GM21367 (cell line): ENCODE measurements around the gene TEKT5.

Source experiments
- ATAC-seq: cut with Tn5 transposase; IDR thresholded peaks from one replicate; pipeline ENCODE4 v1.9.1; 2021; ENCODE audit not compliant: unreplicated experiment

TEKT5 gene

DNA sequence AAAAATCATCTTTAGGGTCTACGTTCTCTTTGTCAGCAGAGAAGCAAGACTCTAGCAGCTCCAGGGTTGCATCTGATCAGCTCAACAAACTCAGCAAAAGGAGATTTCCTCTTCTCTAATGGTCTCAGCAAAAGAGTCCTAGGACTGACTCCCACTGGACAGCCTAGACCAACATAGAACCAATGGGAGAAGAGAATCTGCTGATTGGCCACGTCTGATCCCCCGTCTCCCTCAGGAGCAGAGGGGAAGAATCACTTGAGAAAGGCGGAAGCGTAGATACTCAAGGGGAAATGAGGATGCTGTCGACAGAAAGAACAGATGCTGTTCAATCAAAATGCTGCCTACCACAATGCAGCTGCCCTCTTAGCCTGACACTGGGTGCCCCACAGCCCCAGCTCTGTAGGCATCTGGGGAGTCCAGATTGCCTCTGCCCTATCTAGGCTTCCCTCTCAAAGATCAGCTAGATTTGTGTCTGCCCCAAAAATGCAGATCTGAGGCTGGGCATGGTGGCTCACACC lies 82.8 kb downstream of the TEKT5 start:
- ATAC-seq, result no peak

DNA sequence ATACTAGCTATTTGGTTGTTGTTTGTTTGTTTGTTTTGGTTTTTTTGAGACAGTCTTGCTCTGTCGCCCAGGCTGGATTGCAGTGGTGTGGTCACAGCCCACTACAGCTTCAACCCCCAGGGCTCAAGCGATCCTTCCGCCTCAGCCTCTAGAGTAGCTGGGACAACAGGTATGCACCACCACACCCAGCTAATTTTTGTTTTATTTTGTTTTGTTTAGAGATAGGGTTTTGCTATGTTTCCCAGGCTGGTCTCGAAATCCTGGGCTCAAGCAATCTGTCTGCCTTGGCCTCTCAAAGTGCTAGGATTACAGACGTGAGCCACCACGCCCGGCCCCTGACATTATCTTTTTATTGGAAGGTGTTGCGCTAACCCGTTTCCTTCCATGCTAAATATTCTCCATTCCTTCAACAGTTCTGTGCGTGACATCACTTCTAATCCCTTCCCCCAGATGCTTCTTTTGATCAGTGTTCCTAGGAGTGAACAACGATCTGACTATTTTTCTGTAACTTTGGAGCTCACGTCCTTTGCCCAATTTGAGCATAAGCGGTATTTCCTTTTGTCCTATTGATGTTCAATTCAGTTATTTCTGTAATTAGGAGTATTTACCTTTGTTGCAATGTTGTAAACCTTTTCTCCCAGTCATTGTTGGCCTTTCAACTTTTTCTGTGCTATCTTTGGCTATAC lies 84.1 kb downstream of the TEKT5 start:
- ATAC-seq, result no peak

DNA sequence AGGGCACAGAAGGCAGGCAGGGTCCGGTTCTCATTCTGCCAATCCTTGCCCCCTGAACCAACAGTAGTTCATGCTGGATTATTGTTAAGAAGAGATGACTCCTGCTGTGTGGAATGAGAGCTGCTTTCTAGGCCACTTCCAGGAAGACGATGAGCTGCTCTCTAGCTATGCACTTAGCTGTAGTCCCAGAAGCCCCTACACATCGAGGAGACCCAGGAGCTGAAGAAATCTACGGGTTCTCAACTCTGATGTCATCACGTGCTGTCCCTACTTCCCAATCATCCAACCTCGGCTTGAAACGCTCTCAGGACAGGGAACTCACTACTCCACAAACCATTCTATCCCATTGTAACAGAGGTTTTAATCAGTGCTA lies 85.3 kb downstream of the TEKT5 start:
- ATAC-seq, result no peak

DNA sequence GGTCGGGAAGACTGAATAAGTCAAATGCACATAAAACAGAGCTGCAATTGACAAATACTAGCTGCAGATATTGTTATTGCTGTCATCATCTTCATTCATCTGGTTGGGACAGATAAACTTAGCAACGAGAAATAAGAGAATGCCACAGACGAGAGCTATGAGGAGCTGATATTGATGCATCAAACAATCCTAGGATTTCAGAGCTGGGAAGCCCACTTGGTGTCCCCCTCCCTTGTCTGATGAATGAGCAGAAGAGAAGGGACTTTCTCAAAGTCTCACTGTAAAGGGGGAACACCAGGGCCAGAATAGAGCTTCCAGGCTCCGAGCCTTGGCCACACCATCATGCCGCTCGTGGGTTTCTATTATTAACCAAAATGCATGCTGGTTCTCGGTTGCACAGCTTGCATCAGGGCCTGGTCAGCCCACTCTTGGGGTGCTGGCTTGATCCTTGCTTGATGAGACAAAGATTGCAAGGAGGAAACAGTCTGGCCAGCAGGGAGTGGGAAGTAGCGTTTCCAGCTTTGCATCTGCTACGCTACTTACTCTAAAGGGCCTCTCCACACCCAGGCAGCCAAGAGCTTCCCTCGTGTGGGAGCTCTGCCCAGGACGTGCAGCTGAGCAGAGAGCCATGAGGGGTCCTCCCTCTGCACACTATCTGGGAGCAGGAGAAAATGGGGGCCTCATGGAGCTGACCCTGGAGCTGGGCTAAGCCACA lies 85.9 kb downstream of the TEKT5 start:
- no peak for ATAC-seq

DNA sequence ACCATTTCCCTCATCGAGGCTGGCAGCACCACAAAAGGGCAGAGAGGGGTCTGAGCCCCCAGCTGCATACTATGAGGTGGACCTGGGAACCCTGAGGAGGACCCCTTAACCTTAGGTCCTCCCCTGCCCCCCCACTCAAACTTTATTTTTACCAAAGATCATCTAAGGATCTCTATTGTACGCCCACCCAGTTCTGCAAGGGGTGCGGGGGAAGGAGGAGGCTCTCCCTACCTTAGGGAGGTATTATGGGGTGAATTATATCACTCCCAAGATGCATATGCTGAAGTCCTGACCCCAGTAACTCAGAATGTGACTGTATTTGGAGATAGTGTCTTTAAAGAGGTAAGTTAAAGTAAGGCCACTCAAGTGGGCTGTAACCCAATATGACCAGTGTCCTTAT lies 87.6 kb downstream of the TEKT5 start:
- ATAC-seq, result no peak

DNA sequence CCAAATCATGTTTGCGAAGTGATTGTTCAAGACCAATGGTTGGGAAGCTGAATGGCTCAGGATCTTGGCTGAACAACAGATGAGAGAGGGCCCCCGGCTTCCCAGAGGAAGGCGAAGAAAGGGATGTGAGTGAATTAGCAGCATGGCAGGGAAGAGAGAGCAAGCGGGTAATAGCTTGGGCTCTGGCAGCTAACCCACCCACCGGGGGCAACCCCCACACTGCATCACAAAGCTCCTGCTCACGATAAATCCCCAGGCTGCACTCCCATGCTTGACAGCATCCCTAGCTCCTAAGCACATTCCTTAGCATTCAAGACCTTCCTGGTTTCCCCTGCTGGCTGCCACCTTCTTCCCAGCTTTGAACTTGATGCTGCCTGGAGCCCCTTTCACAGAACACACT lies 88.1 kb downstream of the TEKT5 start:
- no peak for ATAC-seq

DNA sequence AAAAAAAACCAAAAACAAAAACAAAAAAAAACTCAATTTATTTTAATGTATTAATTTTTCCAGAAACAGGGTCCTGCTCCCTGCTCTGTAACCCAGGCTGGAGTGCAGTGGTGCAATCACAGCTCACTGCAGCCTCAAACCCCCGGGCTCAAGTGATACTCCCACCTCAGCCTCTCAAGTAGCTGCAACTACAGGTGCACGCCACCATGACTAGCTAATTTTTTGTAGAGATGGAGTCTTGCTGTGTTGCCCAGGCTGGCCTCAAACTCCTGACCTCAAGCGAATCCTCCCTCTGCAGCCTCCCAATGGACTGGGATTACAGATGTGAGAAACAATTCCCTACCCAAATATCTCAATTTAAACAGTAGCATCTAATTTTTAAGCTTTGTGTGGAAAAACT lies 89.1 kb downstream of the TEKT5 start:
- ATAC-seq, result no peak

DNA sequence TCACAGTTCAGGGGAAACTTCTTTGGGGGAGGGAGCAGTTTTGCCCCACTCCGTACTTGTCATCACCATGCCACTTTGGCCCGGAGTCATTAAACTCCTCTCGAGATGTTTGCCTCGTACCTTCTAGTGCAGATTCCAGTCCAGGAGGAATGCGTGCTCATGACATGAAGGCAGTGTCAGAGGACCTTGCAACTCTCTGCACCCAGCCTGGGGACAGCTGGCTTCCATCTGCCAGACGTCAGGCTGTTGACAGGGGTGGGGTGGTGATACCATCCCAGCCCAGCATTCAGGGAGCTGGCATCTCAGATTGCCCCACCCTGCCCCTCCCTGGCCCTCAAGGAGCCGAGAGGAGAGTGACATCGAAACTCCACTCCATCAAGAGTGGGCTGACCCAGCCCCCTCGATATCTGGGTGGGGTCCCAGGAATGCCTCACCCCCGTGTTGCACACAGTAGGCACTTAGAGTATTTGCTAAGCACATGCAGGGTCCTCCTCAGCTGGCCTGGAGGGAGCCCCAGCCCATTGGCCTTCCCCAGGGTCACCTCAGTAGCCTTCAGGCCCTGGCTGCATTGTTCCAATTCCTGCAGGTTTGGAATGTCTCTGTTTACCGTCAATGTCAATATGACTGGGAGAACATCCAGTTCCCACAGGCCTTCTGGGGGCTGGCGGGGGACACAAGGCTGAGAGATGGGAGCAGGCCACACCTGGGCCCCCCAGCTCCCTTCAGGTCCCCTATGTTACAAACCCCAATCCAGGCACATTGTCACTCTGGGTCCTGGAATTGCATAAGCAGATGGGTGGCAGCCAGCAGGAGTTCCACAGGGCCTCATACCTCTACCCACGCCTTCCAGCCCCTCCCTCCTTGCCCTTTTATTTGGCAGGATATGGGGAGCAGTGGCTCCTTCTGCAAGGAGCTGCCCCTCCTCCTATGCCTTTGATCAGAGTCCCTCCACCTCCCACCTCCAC lies 93.0 kb downstream of the TEKT5 start:
- ATAC-seq, result no peak

DNA sequence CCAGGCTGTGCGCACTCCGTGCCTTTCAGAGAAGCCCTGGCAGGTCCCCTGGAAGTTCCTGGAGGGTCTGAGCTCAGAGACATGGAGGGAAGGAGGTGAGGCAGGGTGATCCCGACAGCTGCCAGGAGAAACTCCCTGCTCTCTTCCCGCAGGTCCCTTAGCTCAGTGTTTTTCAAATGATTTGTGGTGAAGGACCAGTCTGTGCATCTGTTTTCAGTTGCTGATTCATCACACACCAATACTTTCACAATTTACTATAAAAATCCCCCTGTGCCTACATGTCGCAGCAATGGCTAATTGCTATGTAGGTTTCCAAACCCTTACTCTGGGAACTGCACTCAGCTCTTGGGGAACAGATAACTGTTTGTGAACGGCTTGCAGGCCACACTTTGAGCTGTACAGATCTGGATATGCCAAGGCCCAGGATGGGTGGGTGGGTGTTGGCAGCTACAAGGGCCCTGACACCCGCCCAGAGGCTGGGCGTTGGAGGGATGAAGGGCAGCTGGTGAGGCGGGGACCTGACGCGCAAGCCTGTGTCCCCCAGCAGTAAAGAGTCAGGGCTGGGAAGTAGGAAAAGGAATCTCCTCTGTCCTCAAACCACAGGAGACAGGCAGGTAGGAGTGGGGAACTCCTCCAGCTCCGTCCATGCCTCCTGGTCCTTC lies 93.8 kb downstream of the TEKT5 start:
- ATAC-seq, result no peak

DNA sequence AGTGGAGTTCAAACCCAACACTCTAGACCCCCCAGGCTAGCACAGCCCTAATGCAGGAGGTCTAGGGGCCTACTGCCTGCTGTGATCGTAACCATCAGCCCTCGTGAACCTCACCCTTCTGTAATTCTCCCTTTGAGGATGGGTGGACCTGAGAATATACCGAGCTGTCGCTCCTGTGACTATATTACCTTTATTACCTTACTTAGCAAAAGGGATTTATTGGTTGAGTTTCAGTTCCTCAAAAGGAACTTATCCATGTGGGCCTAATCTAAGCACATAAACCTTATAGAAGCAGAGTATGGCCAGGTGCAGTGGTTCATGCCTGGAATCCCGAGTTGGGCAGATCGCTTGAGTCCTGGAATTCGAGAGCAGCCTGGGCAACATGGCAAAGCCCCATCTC lies 95.1 kb downstream of the TEKT5 start:
- no peak for ATAC-seq

DNA sequence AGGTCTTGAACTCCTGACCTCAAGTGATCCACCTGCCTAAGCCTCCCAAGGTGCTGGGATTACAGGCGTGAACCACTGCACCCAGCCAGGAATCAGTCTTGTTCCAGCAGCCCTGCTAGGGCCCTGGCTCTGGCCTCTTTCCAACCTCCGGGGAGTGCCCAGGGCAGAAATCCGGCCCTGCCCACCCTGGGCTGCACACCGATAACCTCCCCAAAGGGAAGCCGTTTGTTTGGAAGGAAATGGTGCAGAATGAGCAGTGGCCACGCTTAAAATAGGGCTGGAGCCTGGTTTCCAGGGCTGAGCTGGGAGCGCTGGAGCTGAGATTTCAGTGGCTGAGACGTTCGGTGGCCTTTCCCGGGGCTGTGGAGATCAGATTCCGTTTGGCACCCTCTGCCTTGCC lies 96.6 kb downstream of the TEKT5 start:
- no peak for ATAC-seq

DNA sequence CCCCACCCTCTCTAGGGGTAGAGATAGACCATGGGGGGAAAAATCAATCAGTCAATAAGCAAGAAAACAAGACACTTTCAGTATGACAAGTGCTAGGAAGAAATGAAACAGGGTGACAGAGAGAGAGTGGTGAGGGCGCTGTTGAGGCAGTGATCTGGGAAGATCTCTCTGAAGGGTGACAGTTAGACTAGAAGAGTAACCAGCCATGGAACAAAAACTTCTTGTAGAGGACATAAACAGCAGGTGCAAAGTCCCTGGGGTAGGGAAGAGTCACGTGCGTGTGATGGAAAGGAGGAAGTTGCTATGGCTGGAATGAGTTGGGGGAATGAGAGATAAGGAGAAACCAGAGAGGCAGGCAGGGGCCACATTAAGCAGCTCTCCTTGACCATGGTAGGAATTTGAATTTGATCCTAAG lies 97.5 kb downstream of the TEKT5 start:
- ATAC-seq, result no peak

DNA sequence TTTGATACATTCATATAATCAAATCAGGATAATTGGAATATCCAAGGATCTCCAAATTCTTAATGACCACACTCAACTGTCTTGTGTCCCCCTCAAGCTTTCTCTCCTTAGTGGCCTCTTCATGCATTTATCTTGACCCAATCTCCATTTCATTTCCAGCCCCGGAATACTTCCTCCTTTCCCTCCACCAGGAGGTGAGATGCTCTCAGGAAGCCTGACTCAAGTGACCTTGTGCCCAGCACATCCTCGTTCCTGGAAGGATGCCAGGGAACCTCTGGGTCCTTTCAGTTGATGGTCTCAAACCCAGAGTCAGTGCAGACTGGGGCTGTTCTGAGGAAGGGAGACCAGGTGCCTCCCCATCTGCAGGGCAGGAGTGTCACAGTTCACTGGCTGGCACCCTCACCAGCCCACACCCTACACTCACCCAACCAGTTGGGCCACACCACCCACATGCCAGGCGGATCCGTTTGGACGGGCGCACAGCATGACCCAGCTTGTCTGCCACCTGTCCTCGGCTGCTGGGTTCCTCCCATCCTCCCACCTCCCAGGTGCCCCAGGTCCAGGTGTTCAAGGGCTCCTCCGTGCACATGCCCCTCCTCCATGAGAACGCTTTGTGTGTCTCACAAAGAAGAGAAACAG lies 100.3 kb downstream of the TEKT5 start:
- no peak for ATAC-seq

DNA sequence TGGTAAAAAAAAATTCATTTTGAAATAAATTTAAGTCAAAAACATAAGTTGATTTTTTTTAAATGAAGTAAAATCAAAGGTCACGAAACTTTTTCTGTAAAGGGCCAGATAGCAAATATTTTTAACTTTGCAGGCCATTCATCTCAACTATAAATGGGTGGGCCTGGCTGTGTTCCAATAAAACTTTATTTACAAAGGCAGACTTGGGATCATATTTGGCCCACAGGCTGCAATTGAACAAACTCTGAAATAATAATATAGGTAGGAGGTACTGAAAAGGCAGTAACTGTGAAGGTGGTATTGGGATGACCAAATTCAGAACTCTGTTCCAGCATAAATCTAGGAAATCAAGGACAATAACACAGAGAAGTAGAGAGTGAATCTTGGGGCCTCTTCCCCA lies 102.1 kb downstream of the TEKT5 start:
- ATAC-seq, result no peak

DNA sequence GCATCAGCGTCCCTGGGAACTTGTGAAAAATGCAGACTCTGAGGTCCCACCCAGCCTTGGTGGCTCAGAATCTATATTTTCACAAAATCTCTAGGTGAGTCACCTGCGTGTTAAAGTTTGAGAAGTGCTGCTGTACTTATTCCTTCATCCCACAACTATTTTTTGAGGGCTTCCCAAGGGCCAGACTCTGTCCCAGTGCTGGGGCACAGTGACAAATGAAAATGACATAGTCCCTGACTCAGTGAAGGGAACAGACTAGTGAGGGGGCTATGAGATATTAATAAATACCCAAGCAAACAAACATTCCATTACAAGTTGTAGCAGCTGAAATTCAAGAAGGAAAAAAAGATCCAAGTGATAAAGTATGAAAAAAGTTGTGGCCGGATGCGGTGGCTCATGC lies 104.4 kb downstream of the TEKT5 start:
- ATAC-seq, result no peak

DNA sequence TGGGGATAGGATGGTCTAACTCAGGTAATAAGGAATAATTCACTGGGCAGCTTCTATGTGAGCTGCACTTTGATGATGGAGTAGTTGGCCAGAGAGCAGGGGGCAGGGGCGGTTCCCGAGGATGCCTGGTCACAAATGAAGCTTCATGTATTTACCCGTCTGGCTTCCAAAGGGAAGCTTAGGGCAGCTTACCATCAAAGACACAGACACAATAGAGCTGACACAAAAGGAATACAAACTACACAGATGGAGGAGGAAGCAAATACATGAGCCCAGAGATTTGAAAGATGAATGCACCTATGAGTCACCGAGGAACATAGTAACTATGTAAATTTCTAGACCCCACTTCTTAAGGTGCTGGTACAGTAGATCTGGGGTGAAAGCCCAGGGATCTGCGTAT lies 105.6 kb downstream of the TEKT5 start:
- no peak for ATAC-seq

DNA sequence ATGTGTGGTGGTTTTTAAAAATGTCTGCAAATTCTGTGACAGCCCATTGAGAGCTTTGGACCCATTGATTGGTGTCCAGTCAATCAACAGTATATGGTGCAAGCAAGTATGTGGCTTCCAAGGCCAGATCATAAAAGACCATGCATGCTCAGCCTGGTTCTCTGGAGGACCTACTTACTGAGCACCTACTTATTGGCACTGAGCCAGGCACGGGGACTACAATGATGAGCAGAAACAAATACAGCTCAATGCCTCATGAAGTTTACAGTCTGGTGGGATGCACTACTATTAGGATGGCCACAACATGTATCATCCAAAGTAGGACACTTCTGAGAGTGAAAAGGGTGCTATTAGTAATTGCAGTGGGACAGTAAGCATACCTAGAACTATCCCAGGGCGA lies 107.1 kb downstream of the TEKT5 start:
- no peak for ATAC-seq

DNA sequence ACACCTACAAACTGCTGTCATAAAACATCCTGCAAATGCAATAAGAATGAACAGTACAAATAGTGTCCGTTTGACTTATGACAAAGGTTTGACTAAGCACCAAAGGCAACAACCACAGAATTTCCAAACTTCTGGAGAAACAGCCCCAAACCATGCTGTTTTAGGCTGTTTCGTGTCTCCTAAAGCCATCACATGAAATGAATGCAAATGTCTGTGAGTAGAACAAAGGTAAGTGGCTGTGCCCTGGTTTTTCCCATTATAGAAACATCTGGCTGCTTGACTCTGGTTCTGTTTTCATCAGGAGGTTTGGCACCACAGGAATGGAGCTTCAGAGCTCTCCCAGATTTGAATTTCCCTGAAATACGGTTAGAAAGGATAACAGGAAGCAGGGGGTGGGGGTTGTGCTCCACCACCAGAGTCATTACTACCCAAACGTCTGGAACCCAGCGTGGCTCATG lies 109.7 kb downstream of the TEKT5 start:
- no peak for ATAC-seq

DNA sequence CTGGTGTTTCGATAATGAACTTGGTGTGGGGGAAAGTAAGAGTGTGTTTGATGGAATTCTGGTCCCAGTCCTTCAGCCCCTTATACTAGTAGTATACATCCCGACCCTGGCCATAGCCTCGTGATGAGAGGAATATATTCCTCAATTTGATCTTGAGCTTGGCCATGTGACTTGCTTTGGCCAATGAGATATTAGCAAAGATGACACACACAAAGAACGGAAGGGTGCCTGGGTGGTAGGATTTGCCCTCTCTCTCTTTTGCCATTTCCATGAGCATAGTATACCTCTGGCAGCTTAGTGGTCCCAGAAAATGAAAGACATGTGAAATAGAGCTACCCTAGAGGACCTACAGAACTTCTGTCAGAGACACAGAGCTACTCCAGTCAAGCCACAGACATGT lies 111.5 kb downstream of the TEKT5 start:
- no peak for ATAC-seq

DNA sequence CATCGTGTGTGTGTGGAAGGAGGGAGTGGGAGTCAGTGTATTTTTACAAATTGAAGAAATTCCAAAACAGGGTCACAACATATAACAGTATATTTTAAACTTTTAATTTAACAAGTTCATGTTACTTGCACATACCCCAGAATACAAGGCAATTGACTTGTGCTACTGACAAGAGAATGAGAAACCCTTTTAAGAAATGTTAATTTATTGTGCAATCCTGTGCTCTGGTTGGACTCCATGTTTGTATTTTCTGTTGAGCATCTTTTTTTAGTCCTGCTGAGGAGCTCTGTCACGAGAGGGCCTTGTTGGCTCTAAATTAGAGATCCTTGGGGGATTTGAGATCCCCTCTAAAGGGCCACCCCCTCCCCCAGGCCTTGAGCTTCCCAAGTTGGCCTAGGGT lies 113.2 kb downstream of the TEKT5 start:
- ATAC-seq, result no peak

DNA sequence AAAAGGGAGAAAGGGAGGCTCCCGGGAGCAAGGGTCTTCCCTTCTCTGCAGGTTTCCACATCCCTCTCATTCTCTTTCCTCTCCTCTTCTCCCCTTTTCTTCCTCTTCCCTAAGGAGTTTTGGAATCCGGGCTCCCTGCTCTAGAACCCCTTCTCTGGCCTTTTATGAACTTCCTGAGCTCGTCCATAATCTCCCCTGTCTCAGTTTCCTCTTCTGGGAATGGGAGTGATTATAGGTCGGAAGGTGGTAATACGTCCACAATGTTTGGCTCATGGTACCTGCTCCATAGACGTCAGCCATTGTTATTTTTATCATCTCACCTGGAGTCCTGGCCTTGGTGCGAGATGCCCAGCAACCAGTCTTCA lies 113.9 kb downstream of the TEKT5 start:
- no peak for ATAC-seq
